Neutrophil (primary cell): ENCODE results near the gene ELMO1.

ENCODE experiments used
- H3K27ac ChIP-seq: fragments of 200-600 bp; sonication (generic); 2 replicates; pipeline ENCODE4 v1.5.1; 2016; ENCODE audit warnings: mild to moderate bottlenecking, moderate library complexity
- H3K27me3 ChIP-seq: fragments of 200-600 bp; sonication (generic); 2 replicates; pipeline ENCODE4 v1.6.0; 2016; ENCODE audit warnings: mild to moderate bottlenecking
- H3K36me3 ChIP-seq: fragments of 200-600 bp; sonication (generic); 2 replicates; pipeline ENCODE4 v1.5.1; 2017
- H3K4me1 ChIP-seq, 2 experiments: fragments of 200-600 bp in 1 of 2; sonication (generic) in 1 of 2; 1 replicate in 1 of 2; 2 replicates in 1 of 2; pipeline versions ENCODE4 v1.5.1 to v1.6.1; 2013 to 2016; ENCODE audit warnings: low read depth in 1 of 2, low read length in 1 of 2, mild to moderate bottlenecking in 1 of 2, moderate library complexity in 1 of 2; ENCODE audit not compliant: control insufficient read depth in 1 of 2, insufficient read depth in 1 of 2
- H3K4me3 ChIP-seq, 2 experiments: fragments of 200-600 bp in 1 of 2; sonication (generic) in 1 of 2; 1 replicate in 1 of 2; 2 replicates in 1 of 2; pipeline ENCODE4 v1.5.1; 2013 to 2016; ENCODE audit warnings: low read depth in 1 of 2, low read length in 1 of 2, mild to moderate bottlenecking in 1 of 2, moderate library complexity in 1 of 2
- H3K9me3 ChIP-seq: fragments of 200-600 bp; sonication (generic); 2 replicates; pipeline ENCODE4 v1.5.1; 2016
- CTCF ChIP-seq: fragments of 200-600 bp; sonication (generic); IDR thresholded peaks from 2 replicates; pipeline ENCODE4 v1.5.1; 2016; ENCODE audit warnings: antibody characterized with exemption

Gene ELMO1

GRCh38 chr7:37046531-37047079 lies 402.1 kb downstream of the ELMO1 start:
- peaks cover 17 to 23% of the 10 kb centered on the region in 2 experiments for H3K4me1 ChIP-seq
- H3K4me3 ChIP-seq: no peak overlapping the region
- H3K9me3 ChIP-seq: no peaks in the 10 kb centered on the region
- no peaks in the 10 kb centered on the region for H3K36me3 ChIP-seq
- H3K27ac ChIP-seq: peak overlapping the region; percentile 73
- TF ChIP-seq CTCF: no peak
- H3K27me3 ChIP-seq: no peaks in the 10 kb centered on the region

GRCh38 chr7:37045681-37046179 lies 402.9 kb downstream of the ELMO1 start:
- no peak overlapping the region for H3K4me3 ChIP-seq
- no peaks in the 10 kb centered on the region for H3K27me3 ChIP-seq
- TF ChIP-seq CTCF: no peak
- no peaks in the 10 kb centered on the region for H3K36me3 ChIP-seq
- H3K27ac ChIP-seq: peak overlapping the region; percentile 73
- peaks cover 17 to 23% of the 10 kb centered on the region in 2 experiments for H3K4me1 ChIP-seq
- no peaks in the 10 kb centered on the region for H3K9me3 ChIP-seq

- Histone ChIP-seq H3K4me3 (no peak overlapping the region), H3K27me3 (no peaks in the 10 kb centered on the region), H3K36me3 (no peaks in the 10 kb centered on the region), H3K27ac (no peak overlapping the region), H3K9me3 (no peaks in the 10 kb centered on the region), H3K4me1 (peaks cover 17 to 23% of the 10 kb centered on the region in 2 experiments)
- TF ChIP-seq CTCF: no peak
Observed at GRCh38 chr7:37041461-37041860, 407.2 kb downstream of the ELMO1 start.

GRCh38 chr7:37040330-37040729 lies 408.3 kb downstream of the ELMO1 start:
- Histone ChIP-seq H3K4me3 (no peak overlapping the region), H3K36me3 (no peaks in the 10 kb centered on the region), H3K4me1 (peaks cover 7 to 12% of the 10 kb centered on the region in 2 experiments), H3K27ac (no peak overlapping the region), H3K27me3 (no peaks in the 10 kb centered on the region), H3K9me3 (no peaks in the 10 kb centered on the region)
- TF ChIP-seq CTCF: no peak

- peaks cover 0 to 1% of the 10 kb centered on the region in 2 experiments for H3K4me1 ChIP-seq
- H3K27me3 ChIP-seq: no peaks in the 10 kb centered on the region
- H3K9me3 ChIP-seq: no peaks in the 10 kb centered on the region
- no peak overlapping the region for H3K27ac ChIP-seq
- H3K4me3 ChIP-seq: no peak overlapping the region
- TF ChIP-seq CTCF: no peak
- H3K36me3 ChIP-seq: no peaks in the 10 kb centered on the region
Observed at GRCh38 chr7:37039131-37039749, 409.4 kb downstream of the ELMO1 start.
